SU-DHL-6 (cell line): ENCODE results near the gene IGSF11.
"Not testable (repeated sequence)": the region's sequence is repeated elsewhere in the genome, so short reads cannot be mapped to it uniquely, and the experiment has no call there.

Source experiments
- H2AFZ ChIP-seq: fragments of 200-600 bp; sonication (generic); 2 replicates; pipeline ENCODE4 v1.6.1; 2014; ENCODE audit warnings: low read depth, mild to moderate bottlenecking, moderate library complexity, mixed read lengths, antibody characterized with exemption, low read length; ENCODE audit not compliant: severe bottlenecking
- H3F3A ChIP-seq: fragments of 200-600 bp; shearing (Covaris generic); 2 replicates; pipeline ENCODE4 v1.6.0; 2016; ENCODE audit warnings: antibody characterized with exemption, mild to moderate bottlenecking; ENCODE audit not compliant: insufficient read depth
- H3K27ac ChIP-seq: fragments of 200-600 bp; sonication (generic); 2 replicates; pipeline ENCODE4 v1.5.1; 2016; ENCODE audit warnings: low read depth, mild to moderate bottlenecking, low read length, moderate library complexity, mixed read lengths
- H3K27me3 ChIP-seq: fragments of 200-600 bp; sonication (generic), shearing (Covaris generic); 2 replicates; pipeline ENCODE4 v1.6.0; 2014; ENCODE audit warnings: mild to moderate bottlenecking, low read length
- H3K36me3 ChIP-seq: fragments of 200-600 bp; sonication (generic); 2 replicates; pipeline ENCODE4 v1.6.1; 2014; ENCODE audit warnings: mild to moderate bottlenecking, low read length, mixed read lengths
- H3K4me2 ChIP-seq: fragments of 300-600, 200-600 bp; shearing (Covaris generic), sonication (generic); 2 replicates; pipeline ENCODE4 v1.6.0; 2014; ENCODE audit warnings: low read length, low read depth, mild to moderate bottlenecking; ENCODE audit not compliant: poor library complexity, severe bottlenecking
- H3K4me3 ChIP-seq: fragments of 200-600 bp; sonication (generic); 2 replicates; pipeline ENCODE4 v1.5.1; 2014; ENCODE audit warnings: antibody characterized with exemption, low read length, mild to moderate bottlenecking, mixed read lengths; ENCODE audit not compliant: insufficient read depth, poor library complexity, severe bottlenecking
- H3K79me2 ChIP-seq: fragments of 200-600 bp; sonication (generic); 2 replicates; pipeline ENCODE4 v1.6.1; 2014; ENCODE audit warnings: mild to moderate bottlenecking, low read length, moderate library complexity; ENCODE audit not compliant: insufficient read depth
- H3K9ac ChIP-seq: fragments of 200-600 bp; sonication (generic); 2 replicates; pipeline ENCODE4 v1.7.0; 2014; ENCODE audit warnings: mild to moderate bottlenecking, low read length
- H3K9me2 ChIP-seq: fragments of 200-600 bp; sonication (generic); replicated peaks from 2 replicates; pipeline ENCODE4 v1.6.1; 2014; ENCODE audit warnings: low read length; ENCODE audit not compliant: insufficient read depth
- H3K9me3 ChIP-seq: fragments of 200-600 bp; sonication (generic); 2 replicates; pipeline ENCODE4 v1.6.1; 2014; ENCODE audit warnings: low read length, mixed read lengths; ENCODE audit not compliant: insufficient read depth
- H4K20me1 ChIP-seq: fragments of 200-600 bp; sonication (generic); 2 replicates; pipeline ENCODE4 v1.6.1; 2014; ENCODE audit warnings: low read depth, mild to moderate bottlenecking, antibody characterized with exemption, low read length, moderate library complexity, mixed read lengths
- EZH2phosphoT487 ChIP-seq: fragments of 200-600 bp; sonication (generic), shearing (Covaris generic); conservative IDR thresholded peaks from 2 replicates; pipeline ENCODE4 v1.6.1; 2018; ENCODE audit warnings: mild to moderate bottlenecking, antibody characterized with exemption, low read length, moderate library complexity, mixed read lengths
- TF ChIP-seq, protein P1 (sequence below): fragments of 200-600 bp; sonication (generic); IDR thresholded peaks from one replicate; pipeline ENCODE4 v1.5.1; 2017; ENCODE audit warnings: antibody characterized with exemption, mild to moderate bottlenecking, low read length, moderate library complexity; ENCODE audit not compliant: insufficient read depth, poor library complexity, severe bottlenecking

The IGSF11 gene

DNA sequence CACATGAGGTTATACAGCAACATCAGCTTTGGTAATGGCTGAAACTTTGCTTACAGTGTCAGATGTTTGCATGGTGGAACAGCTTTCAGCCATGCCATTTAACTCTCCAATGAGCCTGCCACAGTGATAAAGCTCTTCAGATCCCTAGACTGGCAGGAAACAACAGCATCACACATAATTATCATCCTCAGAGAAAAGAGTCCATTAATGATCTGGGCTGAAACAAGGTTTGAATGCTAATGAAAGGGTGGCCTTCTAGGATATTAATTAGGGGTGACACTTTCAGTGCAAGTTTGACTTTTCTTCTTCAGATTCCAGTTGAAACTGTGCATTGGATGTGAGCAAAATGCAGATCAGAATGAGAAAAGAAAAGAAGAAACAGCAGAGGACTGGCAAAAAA is 166.6 kb downstream of the IGSF11 start:
- no peak for TF ChIP-seq EZH2phosphoT487
- TF ChIP-seq, protein P1, sequence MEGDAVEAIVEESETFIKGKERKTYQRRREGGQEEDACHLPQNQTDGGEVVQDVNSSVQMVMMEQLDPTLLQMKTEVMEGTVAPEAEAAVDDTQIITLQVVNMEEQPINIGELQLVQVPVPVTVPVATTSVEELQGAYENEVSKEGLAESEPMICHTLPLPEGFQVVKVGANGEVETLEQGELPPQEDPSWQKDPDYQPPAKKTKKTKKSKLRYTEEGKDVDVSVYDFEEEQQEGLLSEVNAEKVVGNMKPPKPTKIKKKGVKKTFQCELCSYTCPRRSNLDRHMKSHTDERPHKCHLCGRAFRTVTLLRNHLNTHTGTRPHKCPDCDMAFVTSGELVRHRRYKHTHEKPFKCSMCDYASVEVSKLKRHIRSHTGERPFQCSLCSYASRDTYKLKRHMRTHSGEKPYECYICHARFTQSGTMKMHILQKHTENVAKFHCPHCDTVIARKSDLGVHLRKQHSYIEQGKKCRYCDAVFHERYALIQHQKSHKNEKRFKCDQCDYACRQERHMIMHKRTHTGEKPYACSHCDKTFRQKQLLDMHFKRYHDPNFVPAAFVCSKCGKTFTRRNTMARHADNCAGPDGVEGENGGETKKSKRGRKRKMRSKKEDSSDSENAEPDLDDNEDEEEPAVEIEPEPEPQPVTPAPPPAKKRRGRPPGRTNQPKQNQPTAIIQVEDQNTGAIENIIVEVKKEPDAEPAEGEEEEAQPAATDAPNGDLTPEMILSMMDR, result no peak
- H3K4me2 ChIP-seq, result no peak overlapping the region
- no peaks in the 10 kb centered on the region for H3K9me3 ChIP-seq
- H3K27me3 ChIP-seq, result no peaks in the 10 kb centered on the region
- H3K79me2 ChIP-seq, result no peaks in the 10 kb centered on the region
- no peaks in the 10 kb centered on the region for H3K36me3 ChIP-seq
- H3K9ac ChIP-seq, result no peak overlapping the region
- H3K4me3 ChIP-seq, result no peak overlapping the region
- H3K27ac ChIP-seq, result no peak overlapping the region
- H2AFZ ChIP-seq, result no peak overlapping the region
- no peaks in the 10 kb centered on the region for H3F3A ChIP-seq
- H3K9me2 ChIP-seq, result no peaks in the 10 kb centered on the region
- H4K20me1 ChIP-seq, result no peaks in the 10 kb centered on the region

DNA sequence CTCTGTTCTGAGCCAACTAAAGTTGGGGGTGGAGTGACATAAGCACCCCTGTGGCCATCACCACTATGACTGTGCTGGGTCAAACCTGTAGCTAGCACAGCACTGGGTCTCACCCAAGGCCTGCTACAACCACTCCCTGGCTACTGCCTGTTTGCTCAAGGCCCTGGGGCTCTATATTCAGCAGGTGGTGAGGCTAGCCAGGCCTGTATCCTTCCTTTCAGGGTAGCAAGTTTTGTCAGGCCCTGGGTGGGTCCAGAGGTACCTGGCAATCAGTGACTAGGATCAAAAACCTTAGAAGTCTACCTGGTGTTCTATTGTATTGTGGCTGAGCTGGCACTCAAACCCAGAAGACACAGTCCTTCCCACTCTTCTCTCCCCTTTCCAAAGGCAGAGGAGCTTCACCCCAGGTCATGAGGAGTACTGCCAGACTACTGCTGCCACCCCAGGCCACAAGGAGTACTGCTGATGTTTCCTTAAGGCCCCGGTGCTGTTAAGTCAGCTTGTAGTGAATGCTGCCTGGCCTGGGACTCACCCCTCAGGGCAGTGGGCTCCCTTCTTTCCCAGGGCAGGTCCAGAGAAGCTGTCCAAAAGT is 170.8 kb downstream of the IGSF11 start:
- Histone ChIP-seq H3K36me3 (no peaks in the 10 kb centered on the region), H3F3A (no peaks in the 10 kb centered on the region), H4K20me1 (no peaks in the 10 kb centered on the region), H3K9me2 (no peaks in the 10 kb centered on the region), H3K79me2 (no peaks in the 10 kb centered on the region), H3K9me3 (no peaks in the 10 kb centered on the region), H3K4me3 (no peak overlapping the region), H3K27ac (no peak overlapping the region), H3K9ac (no peak overlapping the region), H2AFZ (no peak overlapping the region), H3K27me3 (no peaks in the 10 kb centered on the region), H3K4me2 (no peak overlapping the region)
- no peak for TF ChIP-seq EZH2phosphoT487
- TF ChIP-seq, protein P1, result no peak

DNA sequence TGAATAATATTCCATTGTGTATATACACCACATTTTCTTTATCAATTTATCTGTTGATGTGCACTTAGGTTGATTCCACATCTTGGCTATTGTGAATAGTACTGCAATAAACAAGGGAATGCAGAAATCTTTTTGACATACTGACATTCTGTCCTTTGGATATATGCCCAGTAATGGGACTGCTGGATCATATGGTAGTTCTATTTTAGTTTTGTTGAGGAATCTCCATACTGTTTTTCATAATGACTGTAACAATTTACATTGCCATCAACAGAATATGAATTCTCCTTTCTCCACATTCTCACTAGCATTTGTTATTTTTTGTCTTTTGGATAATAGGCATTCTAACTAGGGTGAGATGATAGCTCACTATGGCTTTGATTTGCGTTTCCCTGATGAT is 174.7 kb downstream of the IGSF11 start:
- no peaks in the 10 kb centered on the region for H3K79me2 ChIP-seq
- H3K36me3 ChIP-seq, result no peaks in the 10 kb centered on the region
- no peaks in the 10 kb centered on the region for H3K9me3 ChIP-seq
- no peaks in the 10 kb centered on the region for H3K9me2 ChIP-seq
- H3K4me3 ChIP-seq, result no peak overlapping the region
- no peak for TF ChIP-seq EZH2phosphoT487
- TF ChIP-seq, protein P1, result no peak
- no peaks in the 10 kb centered on the region for H3F3A ChIP-seq
- no peak overlapping the region for H3K27ac ChIP-seq
- no peak overlapping the region for H2AFZ ChIP-seq
- H4K20me1 ChIP-seq, result no peaks in the 10 kb centered on the region
- H3K27me3 ChIP-seq, result no peaks in the 10 kb centered on the region
- no peak overlapping the region for H3K9ac ChIP-seq
- no peak overlapping the region for H3K4me2 ChIP-seq

DNA sequence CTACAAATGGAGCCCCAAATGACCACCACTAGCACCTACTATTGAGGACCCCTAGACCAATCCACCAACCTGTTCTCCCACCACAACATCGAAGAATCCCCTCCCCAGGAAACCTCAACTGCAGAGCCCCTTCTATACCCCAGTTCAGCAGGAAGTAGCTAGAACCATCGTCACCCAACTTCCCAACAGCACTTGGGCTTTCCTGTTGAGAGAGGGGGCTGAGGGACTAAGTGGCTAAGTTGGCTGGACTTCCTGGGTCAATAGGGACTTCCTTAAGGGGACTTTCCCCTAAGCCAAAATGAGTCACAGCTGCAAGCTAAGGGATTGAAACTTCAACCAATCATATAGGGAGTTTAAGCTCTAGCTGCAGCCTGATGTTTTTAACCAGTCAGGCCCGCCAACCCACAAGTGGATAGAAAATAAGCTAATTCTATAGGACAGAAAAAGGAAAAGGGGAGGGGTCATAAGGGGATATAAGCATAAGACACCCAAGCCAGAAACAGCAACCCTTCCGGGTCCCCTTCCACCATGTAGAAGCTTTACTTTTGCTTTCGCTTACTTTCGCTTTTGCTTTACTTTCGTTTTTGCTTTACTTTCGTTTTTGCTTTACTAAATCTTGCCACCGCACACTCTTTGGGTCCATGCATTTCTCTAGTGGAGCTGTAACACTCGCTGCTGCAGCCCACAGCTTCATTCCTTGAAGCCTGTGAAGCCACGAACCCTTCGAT is 183.0 kb downstream of the IGSF11 start:
- not testable (repeated sequence) for H3K27me3 ChIP-seq, H3K9me3 ChIP-seq, H3F3A ChIP-seq, H3K36me3 ChIP-seq, H3K9me2 ChIP-seq, H3K27ac ChIP-seq, H3K4me2 ChIP-seq, H4K20me1 ChIP-seq, H3K9ac ChIP-seq, H3K4me3 ChIP-seq, H2AFZ ChIP-seq, H3K79me2 ChIP-seq
